Endothelial cell (in vitro differentiated cells): ENCODE measurements around the gene USP10. TPM values are rescaled to one million over a fixed set of nuclear protein-coding genes. Genes with fewer than 3 reads are reported as not detected.

Experiments
- DNase-seq: peaks from one replicate; pipeline ENCODE4 v3.0.0; 2021; ENCODE audit warnings: low spot score
- H3K27ac Mint-ChIP-seq: one replicate; pipeline ENCODE4 v1.8.0; 2021; ENCODE audit warnings: mixed read lengths, inconsistent platforms; ENCODE audit not compliant: unreplicated experiment
- H3K27me3 Mint-ChIP-seq: one replicate; pipeline ENCODE4 v1.8.0; 2021; ENCODE audit warnings: mild to moderate bottlenecking, moderate library complexity, mixed read lengths, inconsistent platforms; ENCODE audit not compliant: unreplicated experiment
- H3K36me3 Mint-ChIP-seq: one replicate; pipeline ENCODE4 v1.8.0; 2021; ENCODE audit warnings: mild to moderate bottlenecking, low read depth, mixed read lengths, inconsistent platforms; ENCODE audit not compliant: unreplicated experiment
- H3K4me1 Mint-ChIP-seq: one replicate; pipeline ENCODE4 v1.8.0; 2021; ENCODE audit warnings: mild to moderate bottlenecking, mixed read lengths, inconsistent platforms; ENCODE audit not compliant: unreplicated experiment
- H3K4me3 Mint-ChIP-seq: one replicate; pipeline ENCODE4 v1.8.0; 2021; ENCODE audit warnings: mild to moderate bottlenecking, mixed read lengths, inconsistent platforms; ENCODE audit not compliant: unreplicated experiment
- H3K9me3 Mint-ChIP-seq: one replicate; pipeline ENCODE4 v1.8.0; 2021; ENCODE audit warnings: mixed read lengths, inconsistent platforms; ENCODE audit not compliant: unreplicated experiment
- CTCF ChIP-seq: fragments of 200-600 bp; sonication (generic); IDR thresholded peaks from one replicate; pipeline ENCODE4 v1.5.0; 2021; ENCODE audit warnings: antibody characterized with exemption; ENCODE audit not compliant: unreplicated experiment
- total RNA-seq: library from RNA; stranded (reverse); fragmentation: NEBNext Ultra II Directional; extraction: Animal tissue kit (Norgen Biotek cat#: 25700); gene quantifications from one replicate; pipeline ENCODE4 v1.2.1, GENCODE V29; 2021; ENCODE audit not compliant: unreplicated experiment

Gene USP10
- total RNA-seq, 1 donor from 2014 or later = 81.2 TPM

- H3K4me3 Mint-ChIP-seq = no peak overlapping the region
- peaks cover 6% of the 10 kb centered on the region for H3K4me1 Mint-ChIP-seq
- H3K27ac Mint-ChIP-seq = no peak overlapping the region
- DNase-seq = no peak
- no peaks in the 10 kb centered on the region for H3K27me3 Mint-ChIP-seq
- no peaks in the 10 kb centered on the region for H3K9me3 Mint-ChIP-seq
- no peak for TF ChIP-seq CTCF
- no peaks in the 10 kb centered on the region for H3K36me3 Mint-ChIP-seq
Observed at GRCh38 chr16:84800158-84800978, 100.6 kb downstream of the USP10 start.

GRCh38 chr16:84803146-84803545, 103.3 kb downstream of the USP10 start:
- H3K4me3 Mint-ChIP-seq = no peak overlapping the region
- no peak overlapping the region for H3K27ac Mint-ChIP-seq
- H3K9me3 Mint-ChIP-seq = no peaks in the 10 kb centered on the region
- H3K4me1 Mint-ChIP-seq = peaks cover 5% of the 10 kb centered on the region
- no peaks in the 10 kb centered on the region for H3K36me3 Mint-ChIP-seq
- no peak for TF ChIP-seq CTCF
- no peak for DNase-seq
- H3K27me3 Mint-ChIP-seq = peaks cover 4% of the 10 kb centered on the region

- Mint-ChIP-seq H3K27ac (no peak overlapping the region), H3K36me3 (no peaks in the 10 kb centered on the region), H3K4me3 (no peak overlapping the region), H3K9me3 (no peaks in the 10 kb centered on the region), H3K4me1 (peaks cover 5% of the 10 kb centered on the region), H3K27me3 (peaks cover 4% of the 10 kb centered on the region)
- DNase-seq = no peak
- no peak for TF ChIP-seq CTCF
Observed at GRCh38 chr16:84804326-84804725, 104.5 kb downstream of the USP10 start.

GRCh38 chr16:84806256-84806889, 106.6 kb downstream of the USP10 start:
- Mint-ChIP-seq H3K27ac (no peak overlapping the region), H3K36me3 (no peaks in the 10 kb centered on the region), H3K4me3 (no peak overlapping the region), H3K27me3 (peaks cover 4% of the 10 kb centered on the region), H3K4me1 (no peaks in the 10 kb centered on the region), H3K9me3 (no peaks in the 10 kb centered on the region)
- no peak for DNase-seq
- TF ChIP-seq CTCF = no peak

- H3K9me3 Mint-ChIP-seq = no peaks in the 10 kb centered on the region
- no peak overlapping the region for H3K4me3 Mint-ChIP-seq
- no peaks in the 10 kb centered on the region for H3K4me1 Mint-ChIP-seq
- H3K27me3 Mint-ChIP-seq = peaks cover 4% of the 10 kb centered on the region
- no peaks in the 10 kb centered on the region for H3K36me3 Mint-ChIP-seq
- no peak for TF ChIP-seq CTCF
- no peak overlapping the region for H3K27ac Mint-ChIP-seq
- DNase-seq = no peak
Observed at GRCh38 chr16:84806890-84807258, 107.1 kb downstream of the USP10 start.
